Transverse colon (tissue), 4 donors: ENCODE measurements around the gene IL17REL. TPM values are rescaled to one million over a fixed set of nuclear protein-coding genes. Genes with fewer than 3 reads are reported as not detected.

Source experiments
- DNase-seq: peaks from one replicate; pipeline ENCODE4 v3.0.0-alpha.2; 2019
- H3K27ac ChIP-seq, 4 donors: fragments of 200-600 bp; sonication (generic); 2 replicates each; pipeline ENCODE4 v1.5.1; 2016 to 2018; ENCODE audit warnings: inconsistent platforms in 4 of 4
- H3K27me3 ChIP-seq: fragments of 200-600 bp; sonication (generic); 2 replicates; pipeline ENCODE4 v1.5.1; 2017; ENCODE audit warnings: inconsistent platforms
- H3K36me3 ChIP-seq, 4 donors: fragments of 200-600 bp; sonication (generic); 2 replicates each; pipeline ENCODE4 v1.5.1; 2017 to 2019; ENCODE audit warnings: inconsistent platforms in 4 of 4
- H3K4me1 ChIP-seq, 4 donors: fragments of 200-600 bp; sonication (generic); 2 replicates each; pipeline ENCODE4 v1.5.1; 2017 to 2020; ENCODE audit warnings: inconsistent platforms in 4 of 4
- H3K4me3 ChIP-seq, 4 donors: fragments of 200-600 bp; sonication (generic); 1 replicate in 1 of 4; 2 replicates in 3 of 4; pipeline versions ENCODE4 v1.5.1 to v1.6.1; 2017 to 2019; ENCODE audit warnings: inconsistent platforms in 4 of 4
- H3K9me3 ChIP-seq, 2 donors: fragments of 200-600 bp; sonication (generic); 2 replicates each; pipeline ENCODE4 v1.5.1; 2017 to 2019; ENCODE audit warnings: inconsistent platforms in 2 of 2
- EP300 ChIP-seq: sonication (generic); formaldehyde crosslinking; IDR thresholded peaks from one replicate; pipeline ENCODE4 v1.6.1; 2017; ENCODE audit warnings: antibody characterized with exemption, low read depth
- POLR2A ChIP-seq: fragments of 450-650 bp; IDR thresholded peaks from one replicate; pipeline ENCODE4 v1.6.1; 2016; ENCODE audit warnings: antibody characterized with exemption, mild to moderate bottlenecking, moderate library complexity
- POLR2AphosphoS5 ChIP-seq, 3 donors: sonication (generic); formaldehyde crosslinking; IDR thresholded peaks; one replicate each; pipeline ENCODE4 v1.6.1; 2016; ENCODE audit warnings: antibody characterized with exemption in 3 of 3
- WGBS, 2 donors: methylation state at CpG; one replicate each; pipeline ENCODE4 v1.1.5; 2018; ENCODE audit warnings: low coverage in 1 of 2; 5-methylcytosine and 5-hydroxymethylcytosine counted together
- in situ Hi-C, 4 donors: fragments of 200-750 bp; cut with MboI; loops; one replicate each; pipeline versions ENCODE4 v1.15.0 to v1.15.1; 2017; ENCODE audit warnings: low sequenced_read_pairs in 3 of 4, low pct_ligation_motif_present in 1 of 4, low pct_unique_long_range_greater_than_20kb in 1 of 4
- intact Hi-C: fragments of 100-400 bp; cut with DNase I; formaldehyde crosslinking; loops from one replicate; pipeline ENCODE4 v1.15.1; 2023; ENCODE audit warnings: low total_unique reads
- total RNA-seq, 4 donors: library from RNA; depleted of rRNA; stranded (reverse); fragments of >200 nt; gene quantifications; one replicate each; pipeline ENCODE4 v1.1.0, GENCODE V29; 2016
- TF ChIP-seq, protein P1 (sequence below), 5 experiments: fragments of 200-600 bp in 3 of 5; fragments of 450-650 bp in 2 of 5; sonication (generic) in 3 of 5; IDR thresholded peaks; 1 replicate in 2 of 5; 2 replicates in 3 of 5; pipeline ENCODE4 v1.5.1; 2016 to 2017; ENCODE audit warnings: antibody characterized with exemption in 5 of 5, inconsistent platforms in 3 of 5, mild to moderate bottlenecking in 2 of 5, moderate library complexity in 1 of 5

Gene IL17REL
- total RNA-seq, 4 donors from 2014 or later = 0.32 to 2.2 (median 1.3) TPM

DNA sequence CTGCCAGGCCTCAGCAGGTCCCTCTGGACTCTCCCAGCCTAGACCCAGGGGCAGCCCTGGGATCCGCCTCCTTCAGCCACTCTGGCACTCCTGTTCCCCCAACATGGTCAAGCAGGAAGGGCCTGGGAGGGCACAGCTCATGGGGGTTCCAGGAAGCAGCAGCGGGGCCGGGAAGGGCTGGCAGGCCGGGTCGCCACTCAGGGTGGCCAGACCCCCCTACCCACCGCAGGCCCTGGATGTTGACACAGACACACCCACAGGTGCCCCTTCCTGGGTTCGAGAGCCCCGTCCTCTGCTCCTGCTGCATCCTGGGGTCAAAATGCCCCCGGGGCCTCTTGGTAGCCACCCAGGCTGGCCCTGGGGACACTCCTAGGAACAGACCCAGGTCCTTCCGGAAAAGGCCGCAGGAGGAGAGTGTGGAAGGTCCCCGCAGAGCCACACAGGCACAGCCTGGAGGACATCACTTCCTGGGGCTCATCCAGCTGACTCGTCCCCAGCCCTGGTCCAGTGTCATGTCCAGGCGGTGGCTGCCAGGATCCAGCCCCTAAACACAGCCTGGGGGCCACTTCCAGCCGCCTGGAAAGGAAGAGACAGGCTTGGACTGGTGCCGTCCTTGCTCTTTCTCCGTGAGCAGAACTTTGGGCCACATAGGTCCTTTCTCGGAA is 58.8 kb downstream of the IL17REL start:
- Histone ChIP-seq H3K27ac (peak overlapping the region; percentile 90 to 97 (median 94)), H3K9me3 (no peaks in the 10 kb centered on the region), H3K27me3 (no peaks in the 10 kb centered on the region), H3K36me3 (no peaks in the 10 kb centered on the region), H3K4me3 (no peak overlapping the region), H3K4me1 (peaks cover 19 to 50% (median 39%) of the 10 kb centered on the region in 4 donors)
- no peak for DNase-seq
- TF ChIP-seq, protein P1, sequence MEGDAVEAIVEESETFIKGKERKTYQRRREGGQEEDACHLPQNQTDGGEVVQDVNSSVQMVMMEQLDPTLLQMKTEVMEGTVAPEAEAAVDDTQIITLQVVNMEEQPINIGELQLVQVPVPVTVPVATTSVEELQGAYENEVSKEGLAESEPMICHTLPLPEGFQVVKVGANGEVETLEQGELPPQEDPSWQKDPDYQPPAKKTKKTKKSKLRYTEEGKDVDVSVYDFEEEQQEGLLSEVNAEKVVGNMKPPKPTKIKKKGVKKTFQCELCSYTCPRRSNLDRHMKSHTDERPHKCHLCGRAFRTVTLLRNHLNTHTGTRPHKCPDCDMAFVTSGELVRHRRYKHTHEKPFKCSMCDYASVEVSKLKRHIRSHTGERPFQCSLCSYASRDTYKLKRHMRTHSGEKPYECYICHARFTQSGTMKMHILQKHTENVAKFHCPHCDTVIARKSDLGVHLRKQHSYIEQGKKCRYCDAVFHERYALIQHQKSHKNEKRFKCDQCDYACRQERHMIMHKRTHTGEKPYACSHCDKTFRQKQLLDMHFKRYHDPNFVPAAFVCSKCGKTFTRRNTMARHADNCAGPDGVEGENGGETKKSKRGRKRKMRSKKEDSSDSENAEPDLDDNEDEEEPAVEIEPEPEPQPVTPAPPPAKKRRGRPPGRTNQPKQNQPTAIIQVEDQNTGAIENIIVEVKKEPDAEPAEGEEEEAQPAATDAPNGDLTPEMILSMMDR (IDR thresholded peaks at IDR 0.05) = no peak
- no peak for TF ChIP-seq EP300
- TF ChIP-seq POLR2A = no peak
- no peak for TF ChIP-seq POLR2AphosphoS5 (IDR thresholded peaks at IDR 0.05)
- WGBS, 2 donors = 80% methylated on average over 13 of the region's 18 CpGs; no CpG with 5 or more reads in 1 of the 2 donors
- in situ Hi-C loops = loop anchor here in 1 of 4 donors (25.0 kb wide), 1 partner anchor 92 kb away; the partner anchor contains the start of gene ZBED4
- intact Hi-C loops = no loop called here

- Histone ChIP-seq H3K9me3 (no peaks in the 10 kb centered on the region), H3K4me1 (peaks cover 19 to 48% (median 39%) of the 10 kb centered on the region in 4 donors), H3K27ac (peak overlapping the region; percentile 90 to 97 (median 94)), H3K36me3 (no peaks in the 10 kb centered on the region), H3K27me3 (no peaks in the 10 kb centered on the region), H3K4me3 (no peak overlapping the region)
- no peak for DNase-seq
- TF ChIP-seq, protein P1 (IDR thresholded peaks at IDR 0.05) = no peak
- TF ChIP-seq POLR2A (no peak), EP300 (no peak), POLR2AphosphoS5 (IDR thresholded peaks at IDR 0.05) (no peak)
- in situ Hi-C loops (loop anchor here in 1 of 4 donors (25.0 kb wide), 1 partner anchor 91 kb away; the partner anchor contains the start of gene ZBED4), intact Hi-C loops (no loop called here)
- 76% methylated on average over 18 of the region's 20 CpGs; no CpG with 5 or more reads in 1 of the 2 donors for WGBS, 2 donors
Observed at GRCh38 chr22:49953027-49953679, 59.4 kb downstream of the IL17REL start.

- Histone ChIP-seq H3K36me3 (no peaks in the 10 kb centered on the region), H3K4me1 (peaks cover 19 to 46% (median 45%) of the 10 kb centered on the region in 4 donors), H3K4me3 (no peak overlapping the region), H3K27me3 (no peaks in the 10 kb centered on the region), H3K27ac (peak overlapping the region; percentile 90 to 97 (median 94)), H3K9me3 (no peaks in the 10 kb centered on the region)
- DNase-seq = no peak
- TF ChIP-seq POLR2A = no peak
- TF ChIP-seq EP300 = no peak
- TF ChIP-seq, protein P1 (IDR thresholded peaks at IDR 0.05) = no peak
- TF ChIP-seq POLR2AphosphoS5 (IDR thresholded peaks at IDR 0.05) = no peak
- 59% methylated on average over 21 of the region's 24 CpGs; no CpG with 5 or more reads in 1 of the 2 donors for WGBS, 2 donors
- in situ Hi-C loops = loop anchor here in 1 of 4 donors (25.0 kb wide), 1 partner anchor 90 kb away; the partner anchor contains the start of gene ZBED4
- intact Hi-C loops = no loop called here
Observed at GRCh38 chr22:49951986-49952896, 60.3 kb downstream of the IL17REL start.
